NCI-H2196 treated with DMSO at 0.1 percent for 48 hours (cell line): Measurements from ENCODE around the gene ATXN1.
"Not testable (repeated sequence)": the region's sequence is repeated elsewhere in the genome, so short reads cannot be mapped to it uniquely, and the experiment has no call there.

Experiments used
- DNase-seq: peaks from one replicate; lab custom pipeline; 2025; ENCODE audit not compliant: unreplicated experiment; lab: John Stamatoyannopoulos, UW

The ATXN1 gene

DNA sequence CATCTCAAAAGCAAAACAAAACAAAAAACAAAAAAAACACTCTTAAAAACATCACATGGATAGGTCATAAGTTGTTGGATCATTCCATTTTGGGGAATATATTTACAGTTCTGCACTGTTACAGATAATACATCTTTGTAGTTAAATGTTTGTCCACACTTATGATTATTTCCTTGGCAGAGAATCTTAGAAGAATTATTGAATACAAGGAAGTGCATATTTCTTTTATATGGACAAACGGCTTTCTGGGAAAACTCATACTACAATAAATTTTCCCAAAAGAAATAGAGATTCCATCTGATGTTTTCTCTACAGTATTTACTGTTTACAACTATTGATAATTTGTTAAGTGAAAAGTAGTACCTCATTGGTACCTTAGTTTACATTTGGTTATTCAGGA lies 489.1 kb downstream of the ATXN1 start:
- DNase-seq: no peak

DNA sequence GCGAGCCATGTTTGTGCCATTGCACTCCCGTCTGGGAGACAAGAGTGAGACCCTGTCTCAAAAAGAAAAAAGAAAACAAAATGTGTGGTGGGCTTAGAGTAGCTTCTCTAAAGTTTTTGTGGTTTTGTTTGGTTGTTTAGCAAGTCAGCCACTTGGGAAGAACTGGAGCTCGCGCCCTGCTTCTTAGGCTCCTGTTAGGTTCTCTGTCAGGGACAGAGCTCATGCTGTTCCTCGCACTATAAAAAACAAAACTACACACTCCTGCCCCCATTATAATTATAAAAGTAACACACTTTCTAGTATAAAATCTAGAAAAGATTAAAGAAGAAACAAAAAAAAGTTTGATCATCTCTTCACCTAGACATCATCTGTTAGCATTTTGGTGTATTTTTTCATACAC lies 489.8 kb downstream of the ATXN1 start:
- DNase-seq: no peak

DNA sequence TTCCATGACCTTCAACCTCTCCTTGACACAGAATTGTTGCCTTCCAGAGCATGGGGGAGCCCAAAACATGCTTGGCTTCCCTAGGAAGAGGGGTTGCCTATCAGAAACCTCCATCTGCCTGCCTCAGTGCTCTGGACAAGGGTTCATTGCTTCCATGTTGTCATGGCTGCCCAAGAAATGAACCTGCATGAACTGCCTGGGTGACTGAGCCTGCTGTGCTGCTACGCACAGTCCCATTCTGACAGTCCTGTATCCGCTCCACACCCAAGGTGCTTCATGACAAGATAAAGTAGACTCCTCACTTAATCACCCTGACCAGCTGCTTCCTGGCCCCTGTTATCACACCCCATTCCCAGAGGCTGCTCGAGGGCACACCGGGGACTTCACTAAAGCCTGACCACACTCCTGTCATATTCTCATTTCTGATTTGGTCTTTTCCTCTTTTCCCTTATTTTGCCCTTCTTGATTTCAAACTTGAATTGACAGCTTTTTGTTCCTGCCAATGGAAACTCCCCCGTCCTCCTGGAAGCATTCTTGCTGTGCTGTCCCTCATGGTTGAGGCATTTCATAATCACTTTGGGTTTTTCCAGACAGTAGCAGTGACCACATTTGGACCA lies 491.0 kb downstream of the ATXN1 start:
- no peak for DNase-seq

DNA sequence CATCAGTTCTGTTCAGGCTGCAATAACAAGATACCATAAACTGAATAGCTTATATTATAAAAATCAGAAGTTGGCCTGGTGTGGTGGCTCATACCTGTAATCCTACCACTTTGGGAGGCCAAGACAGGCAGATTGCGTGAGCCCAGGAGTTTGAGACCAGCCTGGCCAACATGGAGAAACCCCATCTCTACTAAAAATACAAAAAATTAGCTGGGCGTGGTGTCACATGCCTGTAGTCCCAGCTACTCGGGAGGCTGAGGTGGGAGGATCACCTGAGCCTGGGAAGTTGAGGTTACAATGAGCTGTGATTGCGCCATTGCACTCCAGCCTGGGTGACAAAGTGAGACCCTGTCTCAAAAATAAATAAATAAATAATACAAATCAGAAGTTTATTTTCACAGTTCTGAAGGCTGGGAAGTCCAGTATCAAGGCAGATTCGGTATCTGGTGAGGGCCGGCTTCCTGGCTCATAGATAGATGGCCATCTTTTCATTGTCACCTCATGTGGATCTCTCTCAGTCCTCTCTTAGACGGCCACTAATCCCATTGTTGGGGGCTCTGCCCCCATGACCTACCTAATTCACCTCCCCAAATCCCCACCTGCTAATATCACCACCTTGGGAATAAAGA lies 491.7 kb downstream of the ATXN1 start:
- not testable (repeated sequence) for DNase-seq

DNA sequence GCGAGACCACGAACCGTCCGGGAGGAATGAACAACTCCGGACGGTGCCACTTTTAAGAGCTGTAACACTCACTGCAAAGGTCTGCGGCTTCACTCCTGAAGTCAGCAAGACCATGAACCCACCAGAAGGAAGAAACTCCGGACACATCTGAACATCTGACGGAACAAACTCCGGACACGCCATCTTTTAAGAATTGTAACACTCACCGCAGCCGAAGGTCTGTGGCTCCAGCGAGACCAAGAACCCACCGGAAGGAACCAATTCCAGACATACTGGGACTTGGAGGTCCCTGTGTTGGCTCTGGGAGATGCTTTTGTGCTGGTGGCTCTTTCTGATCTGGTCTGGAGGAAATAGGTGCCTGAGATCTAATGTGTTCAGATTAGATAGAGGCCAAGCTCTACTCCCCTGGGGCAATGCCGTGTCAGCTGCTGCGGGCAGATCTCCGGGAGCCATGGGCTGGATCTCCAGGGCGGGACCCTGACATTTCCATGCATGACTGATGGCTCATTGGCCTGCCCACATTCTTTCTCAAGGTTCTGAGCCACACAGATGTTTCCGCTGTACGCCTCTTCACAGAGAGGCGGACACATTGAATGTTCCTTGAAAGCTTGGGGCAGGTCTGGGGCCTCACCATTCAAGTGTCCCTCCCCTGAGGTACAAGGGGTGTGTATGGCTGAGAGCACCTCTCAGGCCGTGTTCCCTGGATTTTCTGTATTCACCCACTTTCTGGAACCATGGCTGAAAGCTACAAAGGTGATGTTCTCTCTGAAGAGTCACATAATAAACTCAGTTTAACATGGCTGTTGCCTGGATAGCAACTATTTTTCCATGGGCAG lies 493.6 kb downstream of the ATXN1 start:
- no peak for DNase-seq

DNA sequence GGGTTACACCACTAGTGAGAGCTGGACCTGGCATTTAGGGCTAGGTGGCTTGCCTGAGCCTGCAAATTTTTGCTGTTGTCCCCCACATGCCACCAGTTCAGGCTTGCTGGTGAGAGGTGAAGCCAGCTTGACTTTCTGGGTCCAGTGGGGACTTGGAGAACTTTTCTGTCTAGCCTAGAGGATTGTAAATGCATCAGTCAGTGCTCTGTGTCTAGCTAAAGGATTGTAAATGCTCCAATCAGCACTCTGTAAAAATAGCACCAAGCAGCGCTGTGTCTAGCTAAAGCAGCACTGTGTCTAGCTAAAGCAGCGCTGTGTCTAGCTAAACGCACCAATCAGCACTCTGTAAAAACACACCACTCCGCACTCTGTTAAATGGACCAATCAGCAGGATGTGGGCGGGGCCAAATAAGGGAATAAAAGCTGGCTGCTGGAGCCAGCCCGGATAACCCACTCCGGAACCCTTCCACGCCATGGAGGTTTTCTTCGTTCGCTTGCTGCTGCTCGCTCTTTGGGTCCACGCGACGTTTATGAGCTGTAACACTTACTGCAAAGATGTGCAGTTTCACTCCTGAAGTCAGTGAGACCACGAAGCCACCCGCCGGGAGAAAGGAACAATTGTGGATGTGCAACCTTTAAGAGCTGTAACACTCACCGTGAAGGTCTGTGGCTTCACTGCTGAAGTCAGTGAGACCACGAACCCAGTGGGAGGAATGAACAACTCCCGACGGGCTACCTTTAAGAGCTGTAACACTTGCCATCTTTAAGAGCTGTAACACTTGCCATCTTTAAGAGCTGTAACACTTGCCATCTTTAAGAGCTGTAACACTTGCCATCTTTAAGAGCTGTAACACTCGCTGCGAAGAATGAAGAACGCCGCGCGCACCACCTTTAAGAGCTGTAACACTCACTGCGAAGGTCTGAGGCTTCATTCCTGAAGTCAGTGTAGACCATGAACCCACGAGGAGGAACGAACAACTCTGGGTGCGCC lies 495.6 kb downstream of the ATXN1 start:
- DNase-seq: no peak

DNA sequence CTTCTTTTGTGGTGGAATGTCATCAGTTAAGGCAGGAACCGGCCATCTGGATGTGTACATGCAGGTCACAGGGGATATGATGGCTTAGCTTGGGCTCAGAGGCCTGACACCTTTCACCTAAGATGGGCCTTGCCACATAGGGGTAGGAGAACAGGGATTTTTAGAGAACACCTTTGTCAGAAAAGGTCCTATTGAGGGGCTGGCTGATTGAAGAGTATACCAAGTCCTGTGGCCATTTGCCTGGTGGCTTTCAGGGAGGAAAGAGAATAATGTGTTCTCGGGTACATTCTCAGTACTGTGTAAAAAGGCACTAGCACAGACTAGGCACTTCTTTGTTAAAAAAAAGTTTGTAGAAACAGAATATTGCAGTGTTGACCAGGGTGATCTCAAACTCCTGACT lies 496.5 kb downstream of the ATXN1 start:
- DNase-seq: no peak

DNA sequence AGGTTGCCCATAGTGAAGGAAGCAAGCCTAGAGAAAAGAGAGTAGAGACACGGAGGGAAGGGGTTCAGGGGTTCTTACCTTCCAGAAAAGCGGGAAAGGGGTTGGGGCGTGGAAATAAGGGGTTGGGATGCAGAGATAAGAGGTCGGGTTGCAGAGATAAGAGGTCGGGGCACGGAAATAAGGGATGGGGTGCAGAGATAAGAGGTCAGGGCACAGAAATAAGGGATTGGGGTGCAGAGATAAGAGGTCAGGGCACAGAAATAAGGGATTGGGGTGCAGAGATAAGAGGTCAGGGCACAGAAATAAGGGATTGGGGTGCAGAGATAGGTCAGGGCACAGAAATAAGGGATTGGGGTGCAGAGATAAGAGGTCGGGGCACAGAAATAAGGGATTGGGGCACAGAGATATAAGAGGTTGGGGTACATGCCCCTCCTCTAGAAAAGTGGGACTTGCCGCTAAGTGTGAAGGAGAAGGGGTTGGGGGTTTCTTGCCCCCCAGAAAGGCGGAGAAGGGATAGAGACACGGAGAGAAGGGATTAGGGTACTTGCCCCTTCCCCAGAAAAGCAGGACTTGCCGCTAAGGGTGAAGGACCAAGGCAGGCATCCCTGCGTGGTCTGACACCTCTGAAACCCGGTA lies 497.7 kb downstream of the ATXN1 start:
- DNase-seq: not testable (repeated sequence)

DNA sequence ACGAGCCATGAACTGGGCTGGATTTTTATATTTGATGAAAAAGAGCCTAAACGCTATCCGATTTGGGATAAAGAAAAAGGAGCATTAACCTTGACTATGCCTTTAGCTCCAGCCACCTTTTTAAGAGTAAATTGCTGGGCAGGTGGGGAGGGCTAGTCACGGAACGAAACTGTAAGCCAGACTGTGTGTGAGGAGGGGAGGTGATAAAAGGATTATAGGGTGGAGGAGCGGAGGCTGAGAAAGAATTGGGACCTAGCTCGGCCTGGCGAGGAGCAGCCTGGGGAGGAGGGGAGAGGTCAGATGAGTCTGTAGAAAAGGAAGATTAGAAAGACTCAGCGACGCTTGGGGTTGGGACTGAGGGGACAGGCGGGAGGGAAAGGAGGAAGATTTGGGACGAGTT lies 498.5 kb downstream of the ATXN1 start:
- DNase-seq: not testable (repeated sequence)

DNA sequence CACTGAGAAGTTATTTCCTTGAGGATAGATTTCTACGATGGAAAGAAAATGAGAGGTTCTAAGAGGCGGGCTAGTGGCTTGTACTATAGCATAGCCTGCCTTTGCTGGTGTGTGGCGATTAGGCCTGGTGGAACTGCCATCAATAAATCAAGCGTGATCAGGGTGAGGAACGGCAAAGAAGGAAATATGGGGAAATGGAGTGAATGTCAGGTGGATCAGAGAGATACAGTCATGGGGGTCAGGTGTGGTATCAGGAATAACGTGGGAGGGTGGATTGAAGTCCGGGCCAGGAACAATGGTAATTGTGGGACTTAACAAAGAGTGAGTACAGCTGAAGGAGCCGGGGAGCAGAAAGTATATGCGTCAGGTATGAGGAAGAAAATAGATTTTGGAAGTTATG lies 500.7 kb downstream of the ATXN1 start:
- DNase-seq: not testable (repeated sequence)

DNA sequence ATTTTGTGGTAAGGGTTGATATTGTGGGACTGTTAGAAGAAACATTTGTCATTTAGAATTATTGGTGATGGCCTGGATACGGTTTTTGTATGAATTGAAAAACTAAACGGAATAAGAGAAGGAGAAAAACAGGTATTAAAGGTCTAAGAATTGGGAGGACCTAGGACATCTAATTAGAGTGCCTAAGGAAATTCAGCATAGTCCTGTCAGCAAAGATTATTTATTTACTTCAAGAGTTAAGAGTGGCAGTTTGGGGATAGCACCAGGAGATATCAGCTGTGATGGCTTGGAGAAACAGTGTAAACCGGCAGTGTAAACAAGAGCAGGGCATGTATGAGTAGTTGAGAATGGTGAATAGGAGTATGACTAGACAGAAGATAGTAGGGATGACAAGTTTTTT lies 501.7 kb downstream of the ATXN1 start:
- DNase-seq: not testable (repeated sequence)

DNA sequence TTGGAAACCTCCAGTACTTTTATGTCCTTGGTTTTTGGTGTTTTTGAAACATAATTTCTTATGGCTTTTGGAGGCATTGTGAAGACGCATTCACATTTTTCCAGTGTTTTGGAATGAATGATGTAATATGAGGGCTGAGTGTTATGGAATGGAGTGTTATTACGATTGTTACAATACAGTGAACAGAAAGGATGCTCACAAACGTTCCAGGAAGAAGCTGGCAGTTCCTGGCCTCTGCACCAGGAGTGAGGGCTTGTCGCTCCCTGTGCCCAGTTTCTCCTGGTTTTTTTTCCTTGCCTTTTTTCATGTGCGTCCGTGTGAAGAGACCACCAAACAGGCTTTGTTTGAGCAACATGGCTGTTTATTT lies 502.6 kb downstream of the ATXN1 start:
- DNase-seq: no peak

DNA sequence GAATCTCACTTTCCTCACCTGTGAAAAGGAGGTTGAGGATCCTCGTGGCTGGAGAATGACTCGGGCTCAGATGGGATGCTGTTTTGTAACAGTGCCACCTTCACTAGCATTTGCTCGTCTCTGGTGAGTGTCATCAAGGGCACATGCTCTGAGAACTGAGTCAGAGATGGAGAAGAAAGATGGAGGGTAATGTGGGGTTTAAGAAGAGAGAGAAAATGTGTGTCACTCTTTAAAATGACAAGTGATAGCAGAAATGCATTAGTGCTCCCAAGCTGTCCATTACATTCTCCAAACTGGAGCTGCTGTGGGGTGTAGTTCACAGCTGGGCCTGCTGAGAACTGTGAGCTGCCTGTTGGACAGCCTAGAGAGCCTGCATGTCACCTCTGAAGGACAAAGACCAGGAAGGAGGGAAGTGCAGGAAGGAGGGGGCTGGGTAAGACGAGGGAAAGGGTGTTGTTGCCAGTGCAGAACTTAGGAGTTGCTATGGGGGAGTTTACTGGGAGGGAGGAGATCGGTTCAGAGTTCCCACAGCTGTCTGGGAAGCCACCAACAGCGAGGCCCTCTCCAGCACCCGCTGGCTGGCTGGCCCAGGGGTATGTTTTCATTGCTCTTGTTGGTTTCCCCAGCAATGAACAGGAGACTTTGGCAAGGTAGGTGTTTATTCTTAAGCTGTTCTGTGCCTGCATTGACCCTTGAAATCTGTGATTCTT lies 503.1 kb downstream of the ATXN1 start:
- DNase-seq: no peak

DNA sequence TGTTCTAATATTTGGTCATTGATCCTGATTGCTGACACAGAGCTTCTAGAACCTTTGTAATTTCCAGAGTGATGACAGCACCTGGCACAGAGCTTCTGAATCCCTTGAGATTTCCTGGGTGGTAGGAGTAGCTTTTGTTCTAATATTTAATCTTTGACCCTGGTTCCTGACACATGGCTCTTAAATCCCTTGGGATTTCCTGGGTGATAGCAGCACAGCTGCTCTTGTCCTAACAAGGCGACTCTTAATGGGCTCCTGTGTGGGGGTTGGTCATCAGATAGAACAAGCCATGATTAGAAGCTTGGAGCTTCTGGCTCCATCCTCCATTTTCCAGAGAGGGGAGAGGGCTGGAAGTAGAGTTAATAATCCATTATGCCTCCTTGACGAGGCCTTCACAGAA lies 504.5 kb downstream of the ATXN1 start:
- DNase-seq: no peak

DNA sequence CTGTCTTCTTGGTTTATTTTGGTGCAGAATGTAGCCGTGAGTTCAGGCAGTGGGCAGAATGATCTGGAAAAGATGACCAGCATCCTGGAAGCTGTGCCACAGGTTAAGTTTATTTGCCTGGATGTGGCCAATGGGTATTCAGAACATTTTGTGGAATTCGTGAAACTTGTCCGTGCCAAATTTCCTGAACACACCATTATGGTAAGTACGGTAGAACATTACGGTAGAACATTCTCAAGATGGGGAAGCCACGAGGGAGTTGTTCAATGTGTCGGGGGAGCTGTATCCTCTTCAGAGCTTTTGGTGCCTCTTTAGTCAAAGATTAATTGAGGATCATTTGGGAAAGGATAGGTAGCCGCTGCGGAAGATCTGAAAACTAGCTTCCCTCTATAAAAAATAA lies 506.7 kb downstream of the ATXN1 start:
- no peak for DNase-seq

DNA sequence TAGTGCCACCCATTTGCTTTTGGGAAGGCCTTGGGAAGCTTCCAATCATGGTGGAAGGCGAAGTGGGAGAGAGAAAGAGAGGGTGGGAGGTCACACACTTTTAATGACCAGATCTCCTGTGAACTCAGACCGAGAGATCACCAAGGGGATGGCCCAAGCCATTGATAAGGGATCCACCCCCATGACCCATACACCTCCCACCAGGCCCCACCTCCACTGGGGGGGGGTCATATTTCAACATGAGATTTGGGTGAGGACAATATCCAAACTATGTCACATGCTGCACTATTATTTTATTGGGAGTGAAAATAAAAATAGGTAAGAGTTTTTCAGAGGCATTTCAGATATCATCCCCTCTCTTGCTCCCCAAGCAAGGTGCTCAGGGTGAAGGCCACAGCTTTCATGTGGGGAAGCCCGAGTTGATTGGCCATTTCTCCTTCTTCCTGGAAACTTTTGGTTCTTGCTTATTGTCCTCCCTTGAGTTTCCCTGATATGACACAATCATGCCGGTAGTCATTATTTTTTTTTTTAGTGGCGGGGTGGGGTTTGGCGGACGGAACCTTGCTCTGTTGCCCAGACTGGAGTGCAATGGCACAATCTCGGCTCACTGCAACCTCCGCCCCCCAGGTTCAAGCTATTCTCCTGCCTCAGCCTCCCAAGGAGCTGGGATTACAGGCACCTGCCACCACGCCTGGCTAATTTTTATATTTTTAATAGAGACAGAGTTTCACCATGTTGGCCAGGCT lies 507.7 kb downstream of the ATXN1 start:
- no peak for DNase-seq

DNA sequence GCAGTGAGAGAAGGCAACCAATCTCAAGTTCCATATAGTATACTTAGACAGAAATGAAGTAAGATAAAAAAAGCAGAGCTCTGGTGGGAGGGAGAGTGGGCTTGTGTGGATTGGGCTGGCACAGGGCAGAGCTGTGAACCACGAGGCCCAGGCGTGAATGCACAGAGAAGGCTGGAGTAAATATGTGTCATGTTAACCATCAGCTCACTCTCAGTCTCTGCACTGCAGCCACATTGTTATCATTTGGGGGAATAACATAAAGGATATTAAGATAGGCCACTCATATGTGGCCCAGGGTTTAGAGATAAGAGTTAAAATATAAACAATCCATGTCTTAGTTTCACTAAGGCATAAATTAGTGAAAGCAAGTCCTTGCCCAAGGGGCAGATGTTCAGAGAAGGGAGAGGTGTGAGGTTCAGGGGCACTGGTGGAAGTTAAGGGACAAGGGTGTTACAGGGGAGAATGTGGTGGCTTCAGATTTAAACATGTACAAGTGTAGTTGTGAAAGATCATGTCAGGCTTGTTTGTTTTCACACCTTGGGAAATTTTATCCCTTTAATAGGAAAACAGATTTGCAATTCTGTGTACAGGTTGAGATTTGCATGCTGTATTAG lies 508.5 kb downstream of the ATXN1 start:
- no peak for DNase-seq

DNA sequence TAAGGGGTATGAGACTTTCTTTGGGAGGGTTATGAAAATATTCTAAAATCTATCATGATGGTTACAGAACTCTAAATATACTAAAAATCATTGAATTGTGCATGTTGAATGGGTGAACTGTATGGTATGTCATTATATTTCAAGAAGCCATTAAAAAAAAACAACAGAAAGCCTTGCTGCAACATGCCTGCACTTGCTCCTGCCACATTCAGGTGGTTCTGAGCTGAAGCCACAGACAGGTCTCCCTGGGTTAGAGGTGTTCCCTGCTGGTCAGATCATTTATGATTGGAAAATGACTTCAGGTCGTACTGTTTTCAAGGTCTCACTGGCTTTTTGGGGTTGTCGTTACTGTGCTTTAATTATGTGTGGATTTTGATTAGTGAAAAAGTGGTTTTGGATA lies 509.6 kb downstream of the ATXN1 start:
- DNase-seq: no peak

DNA sequence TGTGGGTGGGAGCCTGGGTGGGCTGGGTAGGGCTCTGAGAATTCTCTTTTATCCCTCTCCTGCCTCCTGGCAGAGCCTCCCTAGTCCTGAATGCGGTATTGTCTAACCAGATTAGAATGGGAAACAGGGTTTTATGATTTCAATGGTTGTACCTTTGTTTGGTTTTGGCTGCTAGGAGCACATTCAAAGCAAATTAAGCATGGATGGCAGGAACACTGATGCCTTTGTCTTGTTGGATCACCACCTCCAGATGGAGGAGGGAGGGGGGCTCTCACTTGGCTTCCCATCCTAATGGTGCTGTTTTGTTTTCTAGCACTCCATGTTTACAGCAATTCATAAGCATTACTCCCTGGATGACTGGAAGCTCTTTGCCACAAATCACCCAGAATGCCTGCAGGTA lies 511.3 kb downstream of the ATXN1 start:
- peak; percentile 66 for DNase-seq
